Peyer's patch (tissue), 4 donors: ENCODE measurements around the gene FBXO9.

Experiments used
- POLR2A ChIP-seq, 2 donors: fragments of 450-650 bp; IDR thresholded peaks; one replicate each; pipeline ENCODE4 v1.5.1; 2017; ENCODE audit warnings: antibody characterized with exemption in 2 of 2, mild to moderate bottlenecking in 2 of 2, moderate library complexity in 2 of 2
- TF ChIP-seq, protein P1 (sequence below), 6 experiments: fragments of 450-650 bp in 4 of 6; fragments of 200-600 bp in 2 of 6; sonication (generic) in 1 of 6; IDR thresholded peaks; one replicate each; pipeline ENCODE4 v1.5.1; 2017 to 2019; ENCODE audit warnings: antibody characterized with exemption in 6 of 6, mild to moderate bottlenecking in 3 of 6, moderate library complexity in 1 of 6

DNA sequence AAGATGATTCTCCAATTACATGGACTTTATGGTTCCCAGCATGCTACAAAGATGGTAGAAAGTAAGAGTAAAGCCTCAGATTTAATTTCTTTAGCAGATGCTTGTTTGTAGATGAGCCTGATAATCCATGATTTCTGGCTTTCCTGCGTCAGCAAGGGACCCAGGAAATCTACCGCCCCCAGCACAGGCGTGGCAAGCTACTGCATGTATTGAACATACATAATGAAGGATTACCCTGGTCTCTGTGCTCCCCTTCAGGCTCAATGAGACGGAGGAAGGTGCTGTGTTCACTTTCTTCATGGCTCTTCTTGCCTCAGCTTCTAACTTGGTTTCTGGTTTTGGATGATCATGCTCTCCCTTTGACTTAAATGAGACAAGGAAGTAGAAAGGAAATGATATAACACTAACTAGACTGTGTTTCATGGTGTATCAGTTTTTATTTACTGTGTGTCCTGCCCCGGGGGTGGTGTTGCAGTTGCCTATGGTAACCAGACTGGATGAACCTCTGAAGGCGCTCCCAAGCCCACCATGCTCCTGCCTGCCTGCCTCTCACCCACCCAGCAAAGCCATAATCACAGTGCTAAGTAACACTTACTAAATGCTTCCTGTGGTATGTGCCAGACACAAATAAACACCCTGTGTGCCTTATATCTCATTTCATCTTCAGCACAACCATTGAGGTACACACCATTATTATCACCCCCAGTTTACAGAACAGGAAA is 65.5 kb downstream of the FBXO9 start:
- TF ChIP-seq, protein P1, sequence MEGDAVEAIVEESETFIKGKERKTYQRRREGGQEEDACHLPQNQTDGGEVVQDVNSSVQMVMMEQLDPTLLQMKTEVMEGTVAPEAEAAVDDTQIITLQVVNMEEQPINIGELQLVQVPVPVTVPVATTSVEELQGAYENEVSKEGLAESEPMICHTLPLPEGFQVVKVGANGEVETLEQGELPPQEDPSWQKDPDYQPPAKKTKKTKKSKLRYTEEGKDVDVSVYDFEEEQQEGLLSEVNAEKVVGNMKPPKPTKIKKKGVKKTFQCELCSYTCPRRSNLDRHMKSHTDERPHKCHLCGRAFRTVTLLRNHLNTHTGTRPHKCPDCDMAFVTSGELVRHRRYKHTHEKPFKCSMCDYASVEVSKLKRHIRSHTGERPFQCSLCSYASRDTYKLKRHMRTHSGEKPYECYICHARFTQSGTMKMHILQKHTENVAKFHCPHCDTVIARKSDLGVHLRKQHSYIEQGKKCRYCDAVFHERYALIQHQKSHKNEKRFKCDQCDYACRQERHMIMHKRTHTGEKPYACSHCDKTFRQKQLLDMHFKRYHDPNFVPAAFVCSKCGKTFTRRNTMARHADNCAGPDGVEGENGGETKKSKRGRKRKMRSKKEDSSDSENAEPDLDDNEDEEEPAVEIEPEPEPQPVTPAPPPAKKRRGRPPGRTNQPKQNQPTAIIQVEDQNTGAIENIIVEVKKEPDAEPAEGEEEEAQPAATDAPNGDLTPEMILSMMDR (IDR thresholded peaks at IDR 0.05): no peak
- no peak for TF ChIP-seq POLR2A (IDR thresholded peaks at IDR 0.05)
